ENCODE data around the gene AFAP1L2. TPM values are rescaled to one million over a fixed set of nuclear protein-coding genes. Genes with fewer than 3 reads are reported as not detected.

Gene AFAP1L2
- total RNA-seq, 2 experiments from 2014 or later = 0.36 to 0.50 TPM

DNA sequence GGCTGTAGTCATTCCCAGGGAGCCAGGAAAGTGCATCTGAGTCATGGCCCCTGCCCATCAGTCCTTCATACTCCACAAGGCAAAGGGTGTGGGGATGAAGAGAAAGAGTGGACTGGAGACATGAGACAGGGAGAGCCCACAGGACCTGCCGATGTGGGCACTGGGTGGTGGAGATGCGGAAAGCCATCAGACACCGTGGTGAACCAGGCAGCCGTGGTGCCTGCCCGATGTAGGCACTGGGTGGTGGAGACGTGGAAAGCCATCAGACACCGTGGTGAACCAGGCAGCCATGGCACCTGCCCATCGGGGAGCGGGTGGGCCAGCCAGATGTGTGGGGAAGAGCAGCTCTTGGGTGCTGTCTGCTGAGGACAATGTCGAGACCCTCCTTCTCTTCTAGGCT, 58.6 kb downstream of the AFAP1L2 start:
- TF ChIP-seq CTCF (IDR thresholded peaks at IDR 0.05) = no peak
- ChIA-PET POLR2A (no interaction called here), CTCF (no interaction called here)

GRCh38 chr10:114343623-114344505, 60.4 kb downstream of the AFAP1L2 start:
- H3K27me3 Mint-ChIP-seq = no peaks in the 10 kb centered on the region
- H3K4me3 Mint-ChIP-seq = no peak overlapping the region
- DNase-seq (no peak), ATAC-seq (ENCODE audit: poor library complexity) (no peak)
- POLR2A ChIA-PET = no interaction called here
- H3K4me3 ChIP-seq (ENCODE audit: low read length) = no peak overlapping the region
- H3K27ac ChIP-seq (ENCODE audit: low read depth in 1 of 2, low read length in 2 of 2) = no peak overlapping the region
- intact Hi-C loops (cut with DNase I, micrococcal nuclease) = no loop called here
- no peak for TF ChIP-seq CTCF (IDR thresholded peaks at IDR 0.05)
- H3K27me3 ChIP-seq (ENCODE audit: control insufficient read depth in 1 of 2, insufficient read depth in 2 of 2, low read length in 2 of 2) = no peaks in the 10 kb centered on the region
- H3K9me3 Mint-ChIP-seq = no peaks in the 10 kb centered on the region
- H3K4me1 ChIP-seq (ENCODE audit: insufficient read depth, low read length) = no peaks in the 10 kb centered on the region
- H3K36me3 ChIP-seq (ENCODE audit: insufficient read depth, low read length) = no peaks in the 10 kb centered on the region
- H3K9me3 ChIP-seq (ENCODE audit: control insufficient read depth in 1 of 2, insufficient read depth in 1 of 2, low read length in 2 of 2) = no peaks in the 10 kb centered on the region
- CTCF ChIA-PET = no interaction called here
- no peak overlapping the region for H3K27ac Mint-ChIP-seq
- H3K4me1 Mint-ChIP-seq (ENCODE audit: low read depth) = no peaks in the 10 kb centered on the region
- H3K36me3 Mint-ChIP-seq (ENCODE audit: low read depth) = no peaks in the 10 kb centered on the region

More for the DNA sequence above, 58.6 kb downstream of the AFAP1L2 start:
- Mint-ChIP-seq H3K27ac (no peak overlapping the region), H3K36me3 (ENCODE audit: low read depth) (no peaks in the 10 kb centered on the region), H3K4me1 (ENCODE audit: low read depth) (no peaks in the 10 kb centered on the region), H3K27me3 (no peaks in the 10 kb centered on the region), H3K4me3 (no peak overlapping the region), H3K9me3 (no peaks in the 10 kb centered on the region)
- ATAC-seq (ENCODE audit: poor library complexity) (no peak), DNase-seq (no peak)
- H3K4me1 ChIP-seq (ENCODE audit: insufficient read depth, low read length) = no peaks in the 10 kb centered on the region
- intact Hi-C loops (cut with DNase I, micrococcal nuclease) = no loop called here
- H3K27ac ChIP-seq (ENCODE audit: low read depth in 1 of 2, low read length in 2 of 2) = no peak overlapping the region
- H3K36me3 ChIP-seq (ENCODE audit: insufficient read depth, low read length) = no peaks in the 10 kb centered on the region
- H3K27me3 ChIP-seq (ENCODE audit: control insufficient read depth in 1 of 2, insufficient read depth in 2 of 2, low read length in 2 of 2) = no peaks in the 10 kb centered on the region
- no peak overlapping the region for H3K4me3 ChIP-seq (ENCODE audit: low read length)
- no peaks in the 10 kb centered on the region for H3K9me3 ChIP-seq (ENCODE audit: control insufficient read depth in 1 of 2, insufficient read depth in 1 of 2, low read length in 2 of 2)

DNA sequence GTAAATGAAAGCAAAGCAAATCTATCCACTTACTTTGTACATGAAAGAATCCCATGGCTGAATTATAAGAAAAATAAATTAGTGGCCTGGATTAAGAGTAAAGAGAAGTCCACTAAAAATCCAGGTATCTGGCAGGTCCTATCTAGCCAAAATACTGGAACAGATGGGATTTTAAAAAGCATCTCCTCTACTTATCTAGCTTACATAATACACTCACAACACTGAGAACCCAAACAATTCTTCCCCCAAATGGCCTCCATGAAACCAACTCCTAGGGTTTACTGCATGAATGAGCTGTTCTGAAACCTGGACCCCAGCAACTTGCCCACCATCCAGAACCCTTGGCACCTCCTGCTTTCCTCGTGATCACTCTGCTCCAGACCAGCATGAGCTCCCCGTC, 61.3 kb downstream of the AFAP1L2 start:
- no peak overlapping the region for H3K4me3 Mint-ChIP-seq
- ChIA-PET POLR2A (no interaction called here), CTCF (no interaction called here)
- H3K36me3 Mint-ChIP-seq (ENCODE audit: low read depth) = no peaks in the 10 kb centered on the region
- no peak overlapping the region for H3K27ac ChIP-seq (ENCODE audit: low read depth in 1 of 2, low read length in 2 of 2)
- no peaks in the 10 kb centered on the region for H3K27me3 Mint-ChIP-seq
- no peaks in the 10 kb centered on the region for H3K4me1 ChIP-seq (ENCODE audit: insufficient read depth, low read length)
- H3K9me3 ChIP-seq (ENCODE audit: control insufficient read depth in 1 of 2, insufficient read depth in 1 of 2, low read length in 2 of 2) = no peaks in the 10 kb centered on the region
- H3K9me3 Mint-ChIP-seq = no peaks in the 10 kb centered on the region
- H3K27ac Mint-ChIP-seq = no peak overlapping the region
- intact Hi-C loops (cut with DNase I, micrococcal nuclease) = no loop called here
- no peak for TF ChIP-seq CTCF (IDR thresholded peaks at IDR 0.05)
- no peaks in the 10 kb centered on the region for H3K27me3 ChIP-seq (ENCODE audit: control insufficient read depth in 1 of 2, insufficient read depth in 2 of 2, low read length in 2 of 2)
- H3K4me1 Mint-ChIP-seq (ENCODE audit: low read depth) = no peaks in the 10 kb centered on the region
- H3K36me3 ChIP-seq (ENCODE audit: insufficient read depth, low read length) = no peaks in the 10 kb centered on the region
- ATAC-seq (ENCODE audit: poor library complexity) (no peak), DNase-seq (no peak)
- no peak overlapping the region for H3K4me3 ChIP-seq (ENCODE audit: low read length)
